HG02852 (cell line): ENCODE results near the gene PTGFRN.

ENCODE experiments used
- ATAC-seq: cut with Tn5 transposase; IDR thresholded peaks from one replicate; pipeline ENCODE4 v1.9.1; 2021; ENCODE audit warnings: mild to moderate bottlenecking, moderate library complexity; ENCODE audit not compliant: unreplicated experiment

PTGFRN gene

GRCh38 chr1:116991918-116992317 is 82.2 kb downstream of the PTGFRN start:
- no peak for ATAC-seq

GRCh38 chr1:116993286-116993685 is 83.6 kb downstream of the PTGFRN start:
- no peak for ATAC-seq

GRCh38 chr1:116994411-116994810 is 84.7 kb downstream of the PTGFRN start:
- no peak for ATAC-seq

- ATAC-seq = no peak
These were observed 87.3 kb downstream of the PTGFRN start for GRCh38 chr1:116997066-116997465.

- ATAC-seq = no peak
These were observed 87.9 kb downstream of the PTGFRN start for GRCh38 chr1:116997636-116998035.

- no peak for ATAC-seq
These were observed 89.9 kb downstream of the PTGFRN start for GRCh38 chr1:116999596-116999995.

- no peak for ATAC-seq
These were observed 90.4 kb downstream of the PTGFRN start for GRCh38 chr1:117000142-117000541.

GRCh38 chr1:117001254-117001927 is 91.7 kb downstream of the PTGFRN start, which contains the start of gene CD101:
Gene CD101 (plus strand): TSS chr1:117001760. CDS start chr1:117001818, 58 bp downstream.
- ATAC-seq = peak; percentile 96

- ATAC-seq = no peak
These were observed 93.6 kb downstream of the PTGFRN start for GRCh38 chr1:117003223-117003875.

- no peak for ATAC-seq
These were observed 98.0 kb downstream of the PTGFRN start for GRCh38 chr1:117007719-117008013.

GRCh38 chr1:117008656-117009055 is 98.9 kb downstream of the PTGFRN start:
- no peak for ATAC-seq

- no peak for ATAC-seq
These were observed 99.4 kb downstream of the PTGFRN start for GRCh38 chr1:117009132-117009531.

- ATAC-seq = no peak
These were observed 100.7 kb downstream of the PTGFRN start for GRCh38 chr1:117010310-117010969.

- no peak for ATAC-seq
These were observed 101.6 kb downstream of the PTGFRN start for GRCh38 chr1:117011334-117011733.

GRCh38 chr1:117013309-117013858 is 103.7 kb downstream of the PTGFRN start:
- no peak for ATAC-seq

GRCh38 chr1:117014209-117014608 is 104.5 kb downstream of the PTGFRN start:
- ATAC-seq = no peak

GRCh38 chr1:117015724-117016123 is 106.0 kb downstream of the PTGFRN start:
- no peak for ATAC-seq

GRCh38 chr1:117017062-117017461 is 107.3 kb downstream of the PTGFRN start:
- ATAC-seq = peak; percentile 28

GRCh38 chr1:117017648-117018047 is 107.9 kb downstream of the PTGFRN start:
- peak; percentile 84 for ATAC-seq

GRCh38 chr1:117020526-117021156 is 110.9 kb downstream of the PTGFRN start:
- ATAC-seq = no peak

- no peak for ATAC-seq
These were observed 112.4 kb downstream of the PTGFRN start for GRCh38 chr1:117022114-117022513.
